ENCODE results near the gene SEPTIN5.
"Not testable (repeated sequence)": the region's sequence is repeated elsewhere in the genome, so short reads cannot be mapped to it uniquely, and the experiment has no call there.

Gene SEPTIN5

GRCh38 chr22:19714312-19715187 is at the start of gene SEPTIN5:
Gene SEPTIN5 (plus strand): TSS chr22:19714503. CDS start chr22:19714589, 86 bp downstream.
- DNase-seq = no peak

- no peak for DNase-seq
Observed at GRCh38 chr22:19664951-19665783, 49.1 kb upstream of the SEPTIN5 start.

GRCh38 chr22:19665784-19666672 is 48.3 kb upstream of the SEPTIN5 start:
- no peak for DNase-seq

GRCh38 chr22:19666673-19667593 is 47.4 kb upstream of the SEPTIN5 start:
- DNase-seq = no peak

- DNase-seq = no peak
Observed at GRCh38 chr22:19667872-19668740, 46.2 kb upstream of the SEPTIN5 start.

GRCh38 chr22:19668748-19669147 is 45.6 kb upstream of the SEPTIN5 start:
- no peak for DNase-seq

GRCh38 chr22:19669570-19669969 is 44.7 kb upstream of the SEPTIN5 start:
- DNase-seq = no peak

- no peak for DNase-seq
Observed at GRCh38 chr22:19671316-19671715, 43.0 kb upstream of the SEPTIN5 start.

- DNase-seq = no peak
Observed at GRCh38 chr22:19672054-19672776, 42.1 kb upstream of the SEPTIN5 start.

GRCh38 chr22:19673660-19674059 is 40.6 kb upstream of the SEPTIN5 start:
- DNase-seq = no peak

GRCh38 chr22:19674129-19674928 is 40.0 kb upstream of the SEPTIN5 start:
- DNase-seq = no peak

GRCh38 chr22:19674929-19675253 is 39.4 kb upstream of the SEPTIN5 start:
- DNase-seq = no peak

GRCh38 chr22:19675428-19675827 is 38.9 kb upstream of the SEPTIN5 start:
- DNase-seq = no peak

- DNase-seq = not testable (repeated sequence)
Observed at GRCh38 chr22:19676437-19676836, 37.9 kb upstream of the SEPTIN5 start.

- no peak for DNase-seq
Observed at GRCh38 chr22:19678949-19679521, 35.3 kb upstream of the SEPTIN5 start.

- DNase-seq = no peak
Observed at GRCh38 chr22:19679522-19680101, 34.7 kb upstream of the SEPTIN5 start.

- DNase-seq = no peak
Observed at GRCh38 chr22:19680287-19680881, 33.9 kb upstream of the SEPTIN5 start.
